Astrocyte of the cerebellum (primary cell): Measurements from ENCODE around the gene OPCML.

Experiments used
- DNase-seq: peaks from one replicate; pipeline ENCODE4 v3.0.0-alpha.2; 2011; ENCODE audit warnings: low read depth
- H3K4me3 ChIP-seq: 2 replicates; pipeline ENCODE4 v1.5.1; 2011; ENCODE audit warnings: mild to moderate bottlenecking, low read depth, low read length, moderate library complexity
- in situ Hi-C: cut with HindIII; loops from 2 replicates; pipeline ENCODE4 v1.10.0; 2017; ENCODE audit warnings: low sequenced_read_pairs
- TF ChIP-seq, protein P1 (sequence below): IDR thresholded peaks from 2 replicates; pipeline ENCODE4 v1.5.1; 2012; ENCODE audit warnings: low read length, low read depth, moderate library complexity, mild to moderate bottlenecking; ENCODE audit errors: missing control alignments

OPCML gene

GRCh38 chr11:133521502-133521901, 10.8 kb downstream of the OPCML start:
- no peak overlapping the region for H3K4me3 ChIP-seq
- TF ChIP-seq, protein P1, sequence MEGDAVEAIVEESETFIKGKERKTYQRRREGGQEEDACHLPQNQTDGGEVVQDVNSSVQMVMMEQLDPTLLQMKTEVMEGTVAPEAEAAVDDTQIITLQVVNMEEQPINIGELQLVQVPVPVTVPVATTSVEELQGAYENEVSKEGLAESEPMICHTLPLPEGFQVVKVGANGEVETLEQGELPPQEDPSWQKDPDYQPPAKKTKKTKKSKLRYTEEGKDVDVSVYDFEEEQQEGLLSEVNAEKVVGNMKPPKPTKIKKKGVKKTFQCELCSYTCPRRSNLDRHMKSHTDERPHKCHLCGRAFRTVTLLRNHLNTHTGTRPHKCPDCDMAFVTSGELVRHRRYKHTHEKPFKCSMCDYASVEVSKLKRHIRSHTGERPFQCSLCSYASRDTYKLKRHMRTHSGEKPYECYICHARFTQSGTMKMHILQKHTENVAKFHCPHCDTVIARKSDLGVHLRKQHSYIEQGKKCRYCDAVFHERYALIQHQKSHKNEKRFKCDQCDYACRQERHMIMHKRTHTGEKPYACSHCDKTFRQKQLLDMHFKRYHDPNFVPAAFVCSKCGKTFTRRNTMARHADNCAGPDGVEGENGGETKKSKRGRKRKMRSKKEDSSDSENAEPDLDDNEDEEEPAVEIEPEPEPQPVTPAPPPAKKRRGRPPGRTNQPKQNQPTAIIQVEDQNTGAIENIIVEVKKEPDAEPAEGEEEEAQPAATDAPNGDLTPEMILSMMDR, result no peak
- in situ Hi-C loops, result no loop called here
- DNase-seq, result no peak

DNA sequence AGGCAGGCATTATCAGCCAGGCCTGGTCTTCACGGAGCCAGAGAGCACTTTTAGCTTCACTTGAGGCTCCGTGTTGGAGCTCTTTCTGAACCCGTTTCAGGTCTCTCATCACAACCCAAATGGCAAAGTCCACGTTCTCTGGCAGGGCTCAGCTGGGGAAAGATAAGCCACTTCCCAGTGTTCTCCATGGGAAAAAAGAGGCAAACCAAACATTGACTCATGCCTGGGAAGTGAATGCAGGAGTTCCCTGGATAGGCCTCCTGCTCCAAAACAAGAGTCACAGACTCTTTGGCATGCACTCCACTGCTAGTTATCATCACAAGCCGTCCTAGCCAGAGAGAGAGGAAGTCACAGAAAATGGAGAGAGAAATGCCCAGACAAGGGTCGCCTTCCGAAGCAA, 11.6 kb downstream of the OPCML start:
- no peak overlapping the region for H3K4me3 ChIP-seq
- TF ChIP-seq, protein P1, result no peak
- in situ Hi-C loops, result no loop called here
- DNase-seq, result no peak

DNA sequence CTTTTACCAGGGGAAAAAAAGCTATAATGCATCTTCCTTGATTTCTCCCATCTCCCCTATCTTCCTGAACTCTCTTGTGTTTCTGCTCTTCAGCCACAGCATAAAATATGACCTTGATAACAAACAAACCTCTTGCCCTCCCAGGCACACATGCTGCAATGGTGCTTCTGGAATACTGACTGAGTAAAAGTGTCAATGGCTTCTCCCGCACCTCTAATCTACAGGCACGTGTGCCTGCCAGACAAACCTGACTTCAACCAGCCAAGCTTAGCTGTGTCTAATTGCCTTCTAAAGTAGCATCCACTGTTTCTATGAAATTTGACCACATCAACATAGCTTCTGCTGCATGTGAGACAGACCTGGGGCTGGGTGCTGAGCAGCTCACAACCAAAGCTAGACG, 12.7 kb downstream of the OPCML start:
- in situ Hi-C loops, result no loop called here
- TF ChIP-seq, protein P1, result no peak
- no peak for DNase-seq
- no peak overlapping the region for H3K4me3 ChIP-seq

- TF ChIP-seq, protein P1, result no peak
- no peak overlapping the region for H3K4me3 ChIP-seq
- no peak for DNase-seq
- in situ Hi-C loops, result no loop called here
These were observed 13.5 kb downstream of the OPCML start for GRCh38 chr11:133518702-133519264.

GRCh38 chr11:133516845-133517244, 15.5 kb downstream of the OPCML start:
- no peak for DNase-seq
- H3K4me3 ChIP-seq, result no peak overlapping the region
- in situ Hi-C loops, result no loop called here
- TF ChIP-seq, protein P1, result no peak

GRCh38 chr11:133515107-133515506, 17.2 kb downstream of the OPCML start:
- H3K4me3 ChIP-seq, result no peak overlapping the region
- DNase-seq, result no peak
- in situ Hi-C loops, result no loop called here
- TF ChIP-seq, protein P1, result no peak
